Heart left ventricle (tissue), 16 donors: ENCODE results near the gene GALNT14. TPM values are rescaled to one million over a fixed set of nuclear protein-coding genes. Genes with fewer than 3 reads are reported as not detected.

Source experiments
- ATAC-seq, 4 donors: fragments of 200-7000 bp; cut with Tn5 transposase; one replicate each; pipeline ENCODE4 v1.9.1; 2020 to 2022; ENCODE audit warnings: moderate library complexity in 4 of 4, mild to moderate bottlenecking in 3 of 4, moderate number of reproducible peaks in 1 of 4
- DNase-seq, 5 donors: peaks; one replicate each; pipeline ENCODE4 v3.0.0-alpha.2; 2020
- H3K27ac ChIP-seq, 12 donors: fragments of 200-600 bp; sonication (generic) in 4 of 12; one replicate each; pipeline versions ENCODE4 v1.5.0 to v1.8.0; 2016 to 2022; ENCODE audit warnings: mild to moderate bottlenecking in 2 of 12
- H3K27me3 ChIP-seq, 9 donors: fragments of 200-600 bp; sonication (generic) in 2 of 9; one replicate each; pipeline versions ENCODE4 v1.5.1 to v1.8.0; 2016 to 2022; ENCODE audit warnings: mild to moderate bottlenecking in 3 of 9
- H3K36me3 ChIP-seq, 9 donors: fragments of 200-600 bp; sonication (generic) in 2 of 9; one replicate each; pipeline versions ENCODE4 v1.5.0 to v1.8.0; 2018 to 2022; ENCODE audit warnings: mild to moderate bottlenecking in 2 of 9
- H3K4me1 ChIP-seq, 12 donors: fragments of 200-600 bp; sonication (generic) in 4 of 12; one replicate each; pipeline versions ENCODE4 v1.5.0 to v1.8.0; 2016 to 2022; ENCODE audit warnings: mild to moderate bottlenecking in 3 of 12
- H3K4me3 ChIP-seq, 12 donors: fragments of 200-600 bp; sonication (generic) in 4 of 12; one replicate each; pipeline versions ENCODE4 v1.5.0 to v1.8.0; 2017 to 2022; ENCODE audit warnings: mild to moderate bottlenecking in 9 of 12, moderate library complexity in 4 of 12
- H3K9me3 ChIP-seq, 12 donors: fragments of 200-600 bp; sonication (generic) in 4 of 12; one replicate each; pipeline versions ENCODE4 v1.5.0 to v1.8.0; 2016 to 2022; ENCODE audit warnings: mild to moderate bottlenecking in 1 of 12
- CTCF ChIP-seq, 12 donors: fragments of 200-600 bp; sonication (generic) in 4 of 12; IDR thresholded peaks; one replicate each; pipeline versions ENCODE4 v1.5.0 to v1.8.0; 2018 to 2022; ENCODE audit warnings: antibody characterized with exemption in 12 of 12, mild to moderate bottlenecking in 5 of 12
- POLR2A ChIP-seq, 2 donors: fragments of 450-650 bp; IDR thresholded peaks; one replicate each; pipeline ENCODE4 v1.6.1; 2017; ENCODE audit warnings: antibody characterized with exemption in 2 of 2, mild to moderate bottlenecking in 2 of 2, moderate library complexity in 2 of 2
- WGBS, 4 donors: extraction: QIAGEN DNeasy Blood & Tissue Kit in 2 of 4; methylation state at CpG; one replicate each; pipeline versions ENCODE4 v1.1.5 to v1.1.7; 2013 to 2018; 5-methylcytosine and 5-hydroxymethylcytosine counted together
- intact Hi-C, 10 donors: fragments of 100-400 bp; cut with DNase I; formaldehyde crosslinking; loops; one replicate each; pipeline versions ENCODE4 v1.11.1 to v1.14.2; 2022
- polyA plus RNA-seq, 2 donors: library from polyadenylated mRNA; stranded (reverse); fragments of 200-250 nt; gene quantifications; one replicate each; pipeline ENCODE4 v1.2.3, GENCODE V29; 2013
- total RNA-seq, 9 donors: library from RNA; depleted of rRNA in 2 of 9; stranded (reverse); fragments of >200 nt in 2 of 9; fragmentation: NEBNext Ultra II Directional in 3 of 9; extraction: Animal tissue kit (Norgen Biotek cat#: 25700) in 3 of 9; gene quantifications; one replicate each; pipeline versions ENCODE4 v1.1.0 to v1.2.4, GENCODE V29; 2016 to 2023
- donor health status: ischemic (EF 13 %, LVEDD 7.1; RV severe dilation, severe dysfunction).
- donor health status: healthy with polysubstance abuse.
- donor health status: DM: no; HTN: yes; CAD: no.
- donor health status: DM: no; HTN: no; CAD: no.
- donor health status: ischemic (EF 25% LVEDD 6.9; RV normal size, moderate dysfunction).
- donor health status: ischemic (EF 25% LVEDD 5.7; RV mildly dilated, moderate dysfunction).
- donor health status: healthy.
- donor health status: DM: yes; HTN: yes; CAD: no.
- donor health status: ischemic (EF 35%, LVEDD 5.7; RV mildly dilated, moderate dysfunction).
- donor health status: nonischemic (EF 11% LVEDD 7.7; RV severe dilation, severe dysfunction).
- donor health status: DM: yes; HTN: yes; CAD: no.
- donor health status: PGD.
- donor health status: ischemic (EF 29% LVEDD 5.4; RV normal size, mild dysfunction).
- donor health status: nonischemic (EF 23%, LVEDD 6.1; RV moderate dilation, normal function).

Gene GALNT14
- total and polyA plus RNA-seq, 11 donors: 0.29 to 2.4 (median 1.0) TPM; not detected in 2

GRCh38 chr2:31083234-31083993 lies 54.8 kb downstream of the GALNT14 start:
- intact Hi-C loops: no loop called here
- Histone ChIP-seq H3K4me1 (peaks cover 0 to 10% (median 0%) of the 10 kb centered on the region in 12 donors), H3K4me3 (no peak overlapping the region), H3K27ac (no peak overlapping the region), H3K27me3 (peaks cover 0 to 6% (median 0%) of the 10 kb centered on the region in 9 donors), H3K9me3 (no peaks in the 10 kb centered on the region), H3K36me3 (no peaks in the 10 kb centered on the region)
- 67 to 79% (median 74%) methylated on average over 13 of the region's 13 CpGs for whole genome bisulfite sequencing, 4 donors
- DNase-seq (no peak), ATAC-seq (no peak)
- no peak for TF ChIP-seq POLR2A (IDR thresholded peaks at IDR 0.05)
- no peak for TF ChIP-seq CTCF (IDR thresholded peaks at IDR 0.05)

- Histone ChIP-seq H3K27ac (no peak overlapping the region), H3K4me3 (no peak overlapping the region), H3K36me3 (no peaks in the 10 kb centered on the region), H3K9me3 (no peaks in the 10 kb centered on the region), H3K4me1 (peaks cover 0 to 10% (median 0%) of the 10 kb centered on the region in 12 donors), H3K27me3 (peaks cover 0 to 6% (median 0%) of the 10 kb centered on the region in 9 donors)
- ATAC-seq: peak in 1 of 4 donors; percentile 51
- TF ChIP-seq CTCF (IDR thresholded peaks at IDR 0.05): no peak
- no peak for TF ChIP-seq POLR2A (IDR thresholded peaks at IDR 0.05)
- intact Hi-C loops: no loop called here
- WGBS, 4 donors: 42 to 62% (median 58%) methylated on average over 2 of the region's 2 CpGs
- DNase-seq: no peak
Measured at GRCh38 chr2:31082002-31082401, 56.2 kb downstream of the GALNT14 start.

- Histone ChIP-seq H3K36me3 (no peaks in the 10 kb centered on the region), H3K27ac (no peak overlapping the region), H3K4me1 (peaks cover 0 to 10% (median 0%) of the 10 kb centered on the region in 12 donors), H3K4me3 (no peak overlapping the region), H3K9me3 (no peaks in the 10 kb centered on the region), H3K27me3 (peaks cover 0 to 6% (median 0%) of the 10 kb centered on the region in 9 donors)
- TF ChIP-seq POLR2A (IDR thresholded peaks at IDR 0.05): no peak
- no peak for TF ChIP-seq CTCF (IDR thresholded peaks at IDR 0.05)
- 58 to 67% (median 59%) methylated on average over 2 of the region's 2 CpGs for WGBS, 4 donors
- no peak for DNase-seq
- intact Hi-C loops: no loop called here
- no peak for ATAC-seq
Measured at GRCh38 chr2:31081492-31081891, 56.7 kb downstream of the GALNT14 start.

- Histone ChIP-seq H3K27ac (no peak overlapping the region), H3K4me3 (no peak overlapping the region), H3K27me3 (peaks cover 0 to 6% (median 0%) of the 10 kb centered on the region in 9 donors), H3K9me3 (no peaks in the 10 kb centered on the region), H3K36me3 (no peaks in the 10 kb centered on the region), H3K4me1 (peaks cover 0 to 10% (median 0%) of the 10 kb centered on the region in 12 donors)
- 77 to 92% (median 88%) methylated on average over 1 of the region's 1 CpG for WGBS, 4 donors
- no peak for TF ChIP-seq POLR2A (IDR thresholded peaks at IDR 0.05)
- no peak for TF ChIP-seq CTCF (IDR thresholded peaks at IDR 0.05)
- ATAC-seq: no peak
- intact Hi-C loops: no loop called here
- no peak for DNase-seq
Measured at GRCh38 chr2:31080361-31080760, 57.9 kb downstream of the GALNT14 start.
